T-helper 9 cell (primary cell): ENCODE results near the gene SAMD14.

Source experiments
- DNase-seq: peaks from one replicate; pipeline ENCODE4 v3.0.0-alpha.2; 2020

SAMD14 gene

GRCh38 chr17:50094753-50095619 is 35.0 kb downstream of the SAMD14 start, which contains the start of gene PDK2:
Gene PDK2 (plus strand): TSS chr17:50095351. CDS start chr17:50095436, 85 bp downstream.
- peak; percentile 92 for DNase-seq

- DNase-seq, result peak; percentile 94
These were observed 35.7 kb downstream of the SAMD14 start for GRCh38 chr17:50094243-50094752.

GRCh38 chr17:50093807-50094206 is 36.2 kb downstream of the SAMD14 start:
- DNase-seq, result no peak

- DNase-seq, result no peak
These were observed 36.7 kb downstream of the SAMD14 start for GRCh38 chr17:50093246-50093645.

GRCh38 chr17:50091918-50092285 is 38.1 kb downstream of the SAMD14 start:
- no peak for DNase-seq

GRCh38 chr17:50090971-50091917 is 38.7 kb downstream of the SAMD14 start:
- no peak for DNase-seq

GRCh38 chr17:50090071-50090470 is 39.9 kb downstream of the SAMD14 start:
- DNase-seq, result no peak

GRCh38 chr17:50088952-50089825 is 40.8 kb downstream of the SAMD14 start:
- no peak for DNase-seq

- no peak for DNase-seq
These were observed 42.0 kb downstream of the SAMD14 start for GRCh38 chr17:50087912-50088405.

GRCh38 chr17:50087246-50087911 is 42.6 kb downstream of the SAMD14 start:
- peak; percentile 68 for DNase-seq

GRCh38 chr17:50081757-50082156 is 48.2 kb downstream of the SAMD14 start:
- no peak for DNase-seq

GRCh38 chr17:50080827-50081226 is 49.1 kb downstream of the SAMD14 start:
- no peak for DNase-seq

GRCh38 chr17:50080096-50080480 is 49.9 kb downstream of the SAMD14 start:
- no peak for DNase-seq

- no peak for DNase-seq
These were observed 50.4 kb downstream of the SAMD14 start for GRCh38 chr17:50079334-50080095.

GRCh38 chr17:50078430-50078829 is 51.5 kb downstream of the SAMD14 start:
- no peak for DNase-seq

- no peak for DNase-seq
These were observed 53.2 kb downstream of the SAMD14 start for GRCh38 chr17:50076591-50077235.

- DNase-seq, result no peak
These were observed 53.8 kb downstream of the SAMD14 start for GRCh38 chr17:50076221-50076590.

- no peak for DNase-seq
These were observed 54.4 kb downstream of the SAMD14 start for GRCh38 chr17:50075446-50076032.

- no peak for DNase-seq
These were observed 55.7 kb downstream of the SAMD14 start for GRCh38 chr17:50074227-50074626.

GRCh38 chr17:50072925-50073324 is 57.0 kb downstream of the SAMD14 start:
- DNase-seq, result no peak
